HG02588 (cell line): ENCODE measurements around the gene MAN2B2.

Source experiments
- ATAC-seq: cut with Tn5 transposase; IDR thresholded peaks from one replicate; pipeline ENCODE4 v1.9.1; 2021; ENCODE audit warnings: mild to moderate bottlenecking, moderate library complexity; ENCODE audit not compliant: unreplicated experiment

Gene MAN2B2

GRCh38 chr4:6574747-6575502 lies at the start of gene MAN2B2:
MAN2B2 (plus strand) TSS chr4:6575189; CDS start chr4:6575211, 22 bp downstream.
- ATAC-seq = peak; percentile 94

- ATAC-seq = no peak
Measured at GRCh38 chr4:6525474-6525873, 49.5 kb upstream of the MAN2B2 start.

GRCh38 chr4:6526156-6526555 lies 48.8 kb upstream of the MAN2B2 start:
- no peak for ATAC-seq

GRCh38 chr4:6526671-6527091 lies 48.3 kb upstream of the MAN2B2 start:
- ATAC-seq = no peak

- ATAC-seq = no peak
Measured at GRCh38 chr4:6527259-6527658, 47.7 kb upstream of the MAN2B2 start.

GRCh38 chr4:6527683-6528595 lies 47.0 kb upstream of the MAN2B2 start:
- no peak for ATAC-seq

- no peak for ATAC-seq
Measured at GRCh38 chr4:6529021-6529420, 46.0 kb upstream of the MAN2B2 start.

GRCh38 chr4:6530301-6530700 lies 44.7 kb upstream of the MAN2B2 start:
- no peak for ATAC-seq

GRCh38 chr4:6530964-6531363 lies 44.0 kb upstream of the MAN2B2 start:
- ATAC-seq = no peak

GRCh38 chr4:6532102-6532501 lies 42.9 kb upstream of the MAN2B2 start:
- ATAC-seq = no peak

GRCh38 chr4:6532658-6533057 lies 42.3 kb upstream of the MAN2B2 start:
- no peak for ATAC-seq

- no peak for ATAC-seq
Measured at GRCh38 chr4:6534050-6534449, 40.9 kb upstream of the MAN2B2 start.

- no peak for ATAC-seq
Measured at GRCh38 chr4:6534618-6535328, 40.2 kb upstream of the MAN2B2 start.

- ATAC-seq = no peak
Measured at GRCh38 chr4:6535329-6535692, 39.7 kb upstream of the MAN2B2 start.

GRCh38 chr4:6535706-6536105 lies 39.3 kb upstream of the MAN2B2 start:
- no peak for ATAC-seq

GRCh38 chr4:6538111-6538510 lies 36.9 kb upstream of the MAN2B2 start:
- no peak for ATAC-seq

- ATAC-seq = no peak
Measured at GRCh38 chr4:6538575-6538974, 36.4 kb upstream of the MAN2B2 start.

GRCh38 chr4:6539009-6539764 lies 35.8 kb upstream of the MAN2B2 start:
- no peak for ATAC-seq

GRCh38 chr4:6540879-6541278 lies 34.1 kb upstream of the MAN2B2 start:
- no peak for ATAC-seq

GRCh38 chr4:6541789-6542188 lies 33.2 kb upstream of the MAN2B2 start:
- ATAC-seq = no peak

- ATAC-seq = no peak
Measured at GRCh38 chr4:6542951-6543350, 32.0 kb upstream of the MAN2B2 start.
